Activated naive CD8-positive, alpha-beta T cell treated with anti-CD3 and anti-CD28 coated beads for 36 hours (primary cell): ENCODE data around the gene NRXN3. TPM values are rescaled to one million over a fixed set of nuclear protein-coding genes. Genes with fewer than 3 reads are reported as not detected.

ENCODE experiments used
- DNase-seq: peaks from one replicate; pipeline ENCODE4 v3.0.0; 2021
- H3K27ac Mint-ChIP-seq: one replicate; pipeline ENCODE4 v1.8.0; 2022; ENCODE audit warnings: mild to moderate bottlenecking, moderate library complexity, mixed read lengths
- H3K27me3 Mint-ChIP-seq: one replicate; pipeline ENCODE4 v1.8.0; 2022; ENCODE audit warnings: mild to moderate bottlenecking, mixed read lengths
- H3K36me3 Mint-ChIP-seq: one replicate; pipeline ENCODE4 v1.8.0; 2021; ENCODE audit warnings: mild to moderate bottlenecking, mixed read lengths
- H3K4me1 Mint-ChIP-seq: one replicate; pipeline ENCODE4 v1.8.0; 2021; ENCODE audit warnings: mixed read lengths
- H3K4me3 Mint-ChIP-seq: one replicate; pipeline ENCODE4 v1.8.0; 2022; ENCODE audit warnings: mild to moderate bottlenecking, moderate library complexity, mixed read lengths
- H3K9me3 Mint-ChIP-seq: one replicate; pipeline ENCODE4 v1.8.0; 2022; ENCODE audit warnings: mixed read lengths
- total RNA-seq, 2 experiments: library from RNA; stranded (reverse); gene quantifications; one replicate each; pipeline ENCODE4 v1.2.3, GENCODE V29; 2021

NRXN3 gene
- not detected for total RNA-seq

GRCh38 chr14:78170203-78170602 is at the start of gene NRXN3:
Gene NRXN3, plus strand, starts transcription at chr14:78170373. Its CDS starts 72,721 bp downstream, at chr14:78243094.
- no peak for DNase-seq
- Mint-ChIP-seq H3K4me1 (peaks cover 3% of the 10 kb centered on the region), H3K27ac (no peak within 1 kb of the TSS), H3K4me3 (no peak within 1 kb of the TSS), H3K36me3 (no peaks in the 10 kb centered on the region), H3K9me3 (no peaks in the 10 kb centered on the region), H3K27me3 (peaks cover 21% of the 10 kb centered on the region)

- Mint-ChIP-seq H3K27me3 (peaks cover 5% of the 10 kb centered on the region), H3K4me3 (no peak overlapping the region), H3K36me3 (no peaks in the 10 kb centered on the region)
These were observed 47.7 kb upstream of the NRXN3 start for GRCh38 chr14:78122436-78122835.

GRCh38 chr14:78123650-78124253 is 46.4 kb upstream of the NRXN3 start:
- Mint-ChIP-seq H3K27me3 (peaks cover 5% of the 10 kb centered on the region), H3K36me3 (no peaks in the 10 kb centered on the region), H3K27ac (no peak overlapping the region), H3K4me3 (no peak overlapping the region), H3K9me3 (peaks cover 2% of the 10 kb centered on the region), H3K4me1 (no peaks in the 10 kb centered on the region)
- no peak for DNase-seq

More at GRCh38 chr14:78122436-78122835, 47.7 kb upstream of the NRXN3 start:
- DNase-seq: no peak
- no peak overlapping the region for H3K27ac Mint-ChIP-seq
- peaks cover 2% of the 10 kb centered on the region for H3K9me3 Mint-ChIP-seq
- H3K4me1 Mint-ChIP-seq: no peaks in the 10 kb centered on the region

- H3K36me3 Mint-ChIP-seq: no peaks in the 10 kb centered on the region
- no peak overlapping the region for H3K27ac Mint-ChIP-seq
- DNase-seq: no peak
- H3K27me3 Mint-ChIP-seq: peaks cover 4% of the 10 kb centered on the region
- H3K4me3 Mint-ChIP-seq: no peak overlapping the region
- no peaks in the 10 kb centered on the region for H3K9me3 Mint-ChIP-seq
- no peaks in the 10 kb centered on the region for H3K4me1 Mint-ChIP-seq
These were observed 42.2 kb upstream of the NRXN3 start for GRCh38 chr14:78127961-78128360.

GRCh38 chr14:78129375-78129774 is 40.8 kb upstream of the NRXN3 start:
- H3K4me3 Mint-ChIP-seq: no peak overlapping the region

GRCh38 chr14:78130356-78130755 is 39.8 kb upstream of the NRXN3 start:
- Mint-ChIP-seq H3K36me3 (no peaks in the 10 kb centered on the region), H3K27ac (no peak overlapping the region), H3K9me3 (no peaks in the 10 kb centered on the region), H3K4me1 (peaks cover under 1% of the 10 kb centered on the region), H3K4me3 (no peak overlapping the region), H3K27me3 (peaks cover 4% of the 10 kb centered on the region)
- DNase-seq: no peak

More at GRCh38 chr14:78129375-78129774, 40.8 kb upstream of the NRXN3 start:
- H3K36me3 Mint-ChIP-seq: no peaks in the 10 kb centered on the region
- H3K9me3 Mint-ChIP-seq: no peaks in the 10 kb centered on the region
- no peaks in the 10 kb centered on the region for H3K4me1 Mint-ChIP-seq
- no peak overlapping the region for H3K27ac Mint-ChIP-seq
- DNase-seq: no peak
- peaks cover 4% of the 10 kb centered on the region for H3K27me3 Mint-ChIP-seq

- no peak overlapping the region for H3K4me3 Mint-ChIP-seq
- DNase-seq: no peak
- no peak overlapping the region for H3K27ac Mint-ChIP-seq
- H3K9me3 Mint-ChIP-seq: no peaks in the 10 kb centered on the region
- H3K27me3 Mint-ChIP-seq: peaks cover 4% of the 10 kb centered on the region
- H3K36me3 Mint-ChIP-seq: no peaks in the 10 kb centered on the region
- H3K4me1 Mint-ChIP-seq: peaks cover 4% of the 10 kb centered on the region
These were observed 39.0 kb upstream of the NRXN3 start for GRCh38 chr14:78131201-78131600.

- H3K27ac Mint-ChIP-seq: no peak overlapping the region
- H3K27me3 Mint-ChIP-seq: peaks cover 4% of the 10 kb centered on the region
- no peak overlapping the region for H3K4me3 Mint-ChIP-seq
- H3K4me1 Mint-ChIP-seq: peaks cover 4% of the 10 kb centered on the region
- no peak for DNase-seq
- no peaks in the 10 kb centered on the region for H3K9me3 Mint-ChIP-seq
- no peaks in the 10 kb centered on the region for H3K36me3 Mint-ChIP-seq
These were observed 38.6 kb upstream of the NRXN3 start for GRCh38 chr14:78131616-78132015.

GRCh38 chr14:78135450-78135891 is 34.7 kb upstream of the NRXN3 start:
- no peak overlapping the region for H3K27ac Mint-ChIP-seq
- no peak overlapping the region for H3K4me3 Mint-ChIP-seq
- H3K27me3 Mint-ChIP-seq: peaks cover 6% of the 10 kb centered on the region
- H3K4me1 Mint-ChIP-seq: peaks cover 4% of the 10 kb centered on the region
- H3K9me3 Mint-ChIP-seq: no peaks in the 10 kb centered on the region
- H3K36me3 Mint-ChIP-seq: no peaks in the 10 kb centered on the region
- no peak for DNase-seq

- H3K27me3 Mint-ChIP-seq: peaks cover 6% of the 10 kb centered on the region
- H3K27ac Mint-ChIP-seq: no peak overlapping the region
- no peak for DNase-seq
- H3K4me3 Mint-ChIP-seq: no peak overlapping the region
- H3K9me3 Mint-ChIP-seq: no peaks in the 10 kb centered on the region
- H3K4me1 Mint-ChIP-seq: peaks cover 4% of the 10 kb centered on the region
- H3K36me3 Mint-ChIP-seq: no peaks in the 10 kb centered on the region
These were observed 33.5 kb upstream of the NRXN3 start for GRCh38 chr14:78136695-78137094.

- H3K27ac Mint-ChIP-seq: no peak overlapping the region
- no peaks in the 10 kb centered on the region for H3K4me1 Mint-ChIP-seq
- H3K9me3 Mint-ChIP-seq: no peaks in the 10 kb centered on the region
- no peaks in the 10 kb centered on the region for H3K36me3 Mint-ChIP-seq
- no peak overlapping the region for H3K4me3 Mint-ChIP-seq
- peaks cover 11% of the 10 kb centered on the region for H3K27me3 Mint-ChIP-seq
- no peak for DNase-seq
These were observed 28.6 kb upstream of the NRXN3 start for GRCh38 chr14:78141590-78141989.

GRCh38 chr14:78142998-78143397 is 27.2 kb upstream of the NRXN3 start:
- H3K27ac Mint-ChIP-seq: no peak overlapping the region
- no peaks in the 10 kb centered on the region for H3K9me3 Mint-ChIP-seq
- DNase-seq: no peak
- H3K4me1 Mint-ChIP-seq: no peaks in the 10 kb centered on the region
- H3K27me3 Mint-ChIP-seq: peaks cover 14% of the 10 kb centered on the region
- H3K4me3 Mint-ChIP-seq: no peak overlapping the region
- no peaks in the 10 kb centered on the region for H3K36me3 Mint-ChIP-seq

GRCh38 chr14:78143489-78144145 is 26.6 kb upstream of the NRXN3 start:
- Mint-ChIP-seq H3K4me3 (no peak overlapping the region), H3K27ac (no peak overlapping the region), H3K9me3 (no peaks in the 10 kb centered on the region), H3K36me3 (no peaks in the 10 kb centered on the region), H3K4me1 (no peaks in the 10 kb centered on the region), H3K27me3 (peaks cover 17% of the 10 kb centered on the region)
- DNase-seq: no peak

- H3K27ac Mint-ChIP-seq: no peak overlapping the region
- H3K4me1 Mint-ChIP-seq: no peaks in the 10 kb centered on the region
- H3K27me3 Mint-ChIP-seq: peaks cover 24% of the 10 kb centered on the region
- H3K36me3 Mint-ChIP-seq: no peaks in the 10 kb centered on the region
- DNase-seq: no peak
- H3K4me3 Mint-ChIP-seq: no peak overlapping the region
- H3K9me3 Mint-ChIP-seq: no peaks in the 10 kb centered on the region
These were observed 17.7 kb upstream of the NRXN3 start for GRCh38 chr14:78152201-78153063.

- H3K4me3 Mint-ChIP-seq: no peak overlapping the region
- H3K27me3 Mint-ChIP-seq: peaks cover 21% of the 10 kb centered on the region
- no peak overlapping the region for H3K27ac Mint-ChIP-seq
These were observed 17.2 kb upstream of the NRXN3 start for GRCh38 chr14:78153064-78153341.

More at GRCh38 chr14:78153064-78153341, 17.2 kb upstream of the NRXN3 start:
- DNase-seq: no peak
- Mint-ChIP-seq H3K9me3 (no peaks in the 10 kb centered on the region), H3K36me3 (no peaks in the 10 kb centered on the region), H3K4me1 (no peaks in the 10 kb centered on the region)
